ENCODE measurements around the gene CES3.
A peak's percentile ranks its signal among the peaks of the same experiment; 100 is the strongest.

The CES3 gene

DNA sequence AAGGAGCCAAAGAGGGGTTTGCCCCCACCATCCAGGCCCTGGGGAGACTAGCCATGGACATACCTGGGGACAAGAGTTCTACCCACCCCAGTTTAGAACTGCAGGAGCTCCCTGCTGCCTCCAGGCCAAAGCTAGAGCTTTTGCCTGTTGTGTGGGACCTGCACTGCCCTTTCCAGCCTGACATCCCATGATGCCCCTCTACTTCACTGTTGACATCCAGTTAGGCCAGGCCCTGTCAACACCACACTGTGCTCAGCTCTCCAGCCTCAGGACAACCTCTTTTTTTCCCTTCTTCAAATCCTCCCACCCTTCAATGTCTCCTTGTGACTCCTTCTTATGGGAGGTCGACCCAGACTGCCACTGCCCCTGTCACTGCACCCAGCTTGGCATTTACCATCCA, 48.1 kb downstream of the CES3 start:
- TF ChIP-seq, protein P1, sequence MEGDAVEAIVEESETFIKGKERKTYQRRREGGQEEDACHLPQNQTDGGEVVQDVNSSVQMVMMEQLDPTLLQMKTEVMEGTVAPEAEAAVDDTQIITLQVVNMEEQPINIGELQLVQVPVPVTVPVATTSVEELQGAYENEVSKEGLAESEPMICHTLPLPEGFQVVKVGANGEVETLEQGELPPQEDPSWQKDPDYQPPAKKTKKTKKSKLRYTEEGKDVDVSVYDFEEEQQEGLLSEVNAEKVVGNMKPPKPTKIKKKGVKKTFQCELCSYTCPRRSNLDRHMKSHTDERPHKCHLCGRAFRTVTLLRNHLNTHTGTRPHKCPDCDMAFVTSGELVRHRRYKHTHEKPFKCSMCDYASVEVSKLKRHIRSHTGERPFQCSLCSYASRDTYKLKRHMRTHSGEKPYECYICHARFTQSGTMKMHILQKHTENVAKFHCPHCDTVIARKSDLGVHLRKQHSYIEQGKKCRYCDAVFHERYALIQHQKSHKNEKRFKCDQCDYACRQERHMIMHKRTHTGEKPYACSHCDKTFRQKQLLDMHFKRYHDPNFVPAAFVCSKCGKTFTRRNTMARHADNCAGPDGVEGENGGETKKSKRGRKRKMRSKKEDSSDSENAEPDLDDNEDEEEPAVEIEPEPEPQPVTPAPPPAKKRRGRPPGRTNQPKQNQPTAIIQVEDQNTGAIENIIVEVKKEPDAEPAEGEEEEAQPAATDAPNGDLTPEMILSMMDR (IDR thresholded peaks at IDR 0.05; ENCODE audit: low read depth, low read length, missing control alignments) = no peak
- H3K4me3 ChIP-seq (ENCODE audit: low read depth, low read length) = no peak overlapping the region
- no peak for DNase-seq (ENCODE audit: low read depth)

DNA sequence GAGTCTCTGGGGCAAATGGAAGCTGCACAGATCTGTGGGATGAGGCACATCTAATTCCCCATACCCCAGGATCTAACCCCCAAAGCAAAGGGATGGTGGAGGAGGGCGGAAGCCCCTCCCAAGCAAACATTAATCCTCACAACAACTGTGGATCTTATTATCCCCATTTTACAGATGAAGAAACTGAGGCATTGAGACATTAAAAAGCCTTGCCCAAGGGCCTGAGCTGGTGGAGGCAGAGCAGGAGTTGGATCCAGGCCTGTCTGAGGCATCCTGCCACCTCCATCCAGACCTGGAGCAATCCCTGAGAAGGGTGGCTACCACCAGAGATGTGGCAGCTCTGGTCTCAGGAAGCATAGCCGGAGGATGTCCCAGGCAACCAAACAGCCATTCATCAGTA, 50.2 kb downstream of the CES3 start:
- no peak overlapping the region for H3K4me3 ChIP-seq (ENCODE audit: low read depth, low read length)
- no peak for DNase-seq (ENCODE audit: low read depth)
- TF ChIP-seq, protein P1 (IDR thresholded peaks at IDR 0.05; ENCODE audit: low read depth, low read length, missing control alignments) = no peak

DNA sequence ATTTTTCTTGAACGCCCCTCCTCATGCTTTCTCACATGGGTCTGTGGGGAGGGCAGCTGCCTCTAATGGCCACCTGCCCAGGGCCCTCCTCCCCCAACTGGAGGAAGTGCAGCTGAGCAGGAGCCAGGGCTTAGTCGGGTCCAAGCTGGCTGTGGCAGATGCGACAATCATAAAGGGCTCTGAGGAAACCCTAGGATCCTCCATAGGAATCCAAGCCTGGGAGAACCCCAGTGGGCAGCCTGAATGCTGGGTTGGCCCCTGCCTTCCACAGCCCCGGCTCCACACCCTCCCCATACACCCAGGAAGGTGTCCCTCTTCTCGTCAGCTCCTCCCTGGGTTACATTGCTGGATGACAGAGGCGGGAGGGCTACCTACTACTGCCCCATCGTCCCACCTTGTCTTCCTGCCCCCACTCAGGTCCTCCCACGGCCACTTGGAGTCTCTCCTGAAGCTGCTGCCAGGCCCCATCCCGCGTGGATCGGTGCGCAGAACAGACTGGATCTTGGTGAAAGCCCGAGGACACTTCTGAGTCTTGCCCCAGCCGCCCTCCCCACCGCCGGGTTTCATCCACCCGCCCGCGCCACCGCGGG, 52.3 kb downstream of the CES3 start:
- TF ChIP-seq, protein P1 (IDR thresholded peaks at IDR 0.05; ENCODE audit: low read depth, low read length, missing control alignments) = no peak
- peak overlapping the region; percentile 54 for H3K4me3 ChIP-seq (ENCODE audit: low read depth, low read length)
- DNase-seq (ENCODE audit: low read depth) = no peak

DNA sequence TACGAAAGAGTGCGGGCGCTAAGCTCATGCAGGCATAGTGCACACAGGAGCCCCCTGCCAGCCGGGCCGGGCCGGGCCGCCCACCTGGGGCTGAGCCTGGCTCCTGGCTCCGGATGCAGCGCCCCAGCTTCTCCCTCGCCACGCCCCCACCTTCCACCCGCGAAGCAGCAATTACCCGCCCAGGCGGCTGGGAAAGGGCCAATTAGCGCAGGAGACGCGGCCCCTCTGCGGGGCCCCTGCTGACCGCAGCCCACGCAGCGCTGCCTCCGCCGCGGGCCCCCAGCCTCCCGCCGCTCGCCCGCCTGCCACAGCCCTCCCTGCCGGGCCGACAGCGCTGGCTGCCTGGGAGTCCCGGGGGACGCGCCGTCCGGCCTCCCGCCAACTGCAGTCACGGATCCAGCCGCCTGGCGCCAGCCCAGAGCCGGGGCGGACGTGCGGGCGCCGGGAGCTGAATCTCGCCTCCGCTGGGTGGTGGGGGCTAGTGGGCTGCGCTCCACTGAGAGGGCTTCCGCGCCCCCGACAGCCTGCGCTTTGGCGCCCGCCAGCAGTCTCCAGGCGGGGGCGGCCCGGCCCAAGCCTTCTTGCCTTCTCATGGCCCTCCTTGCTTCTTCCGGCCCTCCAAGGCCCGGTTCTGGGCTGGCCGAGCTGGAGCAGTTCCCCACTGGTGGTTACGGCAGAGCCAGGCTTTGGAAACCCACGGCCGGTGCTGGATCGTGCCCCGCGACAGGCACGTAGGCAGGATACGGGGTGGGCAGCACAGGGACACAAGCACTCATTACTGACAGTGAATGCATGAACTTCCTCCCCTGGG, 53.0 kb downstream of the CES3 start:
- TF ChIP-seq, protein P1 (IDR thresholded peaks at IDR 0.05; ENCODE audit: low read depth, low read length, missing control alignments) = peak; percentile 28
- H3K4me3 ChIP-seq (ENCODE audit: low read depth, low read length) = peak overlapping the region; percentile 54
- no peak for DNase-seq (ENCODE audit: low read depth)

DNA sequence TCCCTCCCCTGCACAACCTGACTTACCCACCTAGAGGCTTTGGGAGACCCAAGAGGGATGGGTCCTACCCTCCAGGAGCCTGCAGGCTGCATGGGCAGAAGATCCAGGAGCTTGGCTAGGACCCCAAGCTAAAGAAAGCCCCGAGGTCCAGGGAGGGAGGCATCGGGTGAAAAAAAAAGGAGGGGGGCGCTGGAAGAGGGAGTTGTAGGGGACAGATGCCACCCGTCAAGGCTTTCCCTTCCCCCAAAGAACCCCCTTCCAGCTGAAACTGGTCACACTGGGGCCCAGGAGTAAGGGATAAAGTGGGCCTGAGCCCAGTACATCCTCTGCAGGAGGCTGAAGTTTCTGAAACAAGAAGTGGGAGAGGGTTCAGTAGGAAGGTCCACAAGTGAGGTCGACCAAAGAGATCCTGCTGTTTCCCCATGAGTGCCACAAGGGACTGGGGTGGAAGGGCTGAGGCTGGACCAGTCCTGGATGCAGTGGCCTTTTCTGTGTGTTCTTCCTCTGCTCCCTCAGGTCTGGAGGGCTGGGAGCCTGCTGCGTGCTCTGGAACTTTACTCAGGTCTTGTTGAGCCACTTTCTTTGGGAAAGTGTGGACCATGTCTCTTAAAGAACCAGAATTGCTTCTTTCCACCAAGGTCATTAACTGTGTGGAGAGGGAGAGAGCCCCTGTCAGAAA, 53.7 kb downstream of the CES3 start:
- peak overlapping the region; percentile 54 for H3K4me3 ChIP-seq (ENCODE audit: low read depth, low read length)
- TF ChIP-seq, protein P1 (IDR thresholded peaks at IDR 0.05; ENCODE audit: low read depth, low read length, missing control alignments) = no peak
- no peak for DNase-seq (ENCODE audit: low read depth)

DNA sequence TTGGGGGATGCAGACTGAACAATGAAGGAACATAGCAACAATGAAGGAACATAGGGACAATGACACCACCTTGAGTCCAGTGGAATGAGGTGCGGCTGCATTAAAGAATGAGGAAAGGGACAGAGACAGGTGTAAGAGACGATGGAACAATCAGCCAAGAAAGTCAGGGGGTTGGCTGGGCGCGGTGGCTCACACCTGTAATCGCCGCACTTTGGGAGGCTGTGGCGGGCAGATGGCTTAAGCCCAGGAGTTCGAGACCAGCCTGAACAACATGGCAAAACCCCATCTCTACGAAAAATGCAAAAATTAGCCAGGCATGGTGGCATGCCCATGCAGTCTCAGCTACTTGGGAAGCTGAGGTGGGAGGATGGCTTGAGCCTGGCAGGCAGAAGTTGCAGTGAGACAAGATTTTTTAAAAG, 54.3 kb downstream of the CES3 start:
- no peak overlapping the region for H3K4me3 ChIP-seq (ENCODE audit: low read depth, low read length)
- DNase-seq (ENCODE audit: low read depth) = no peak
- TF ChIP-seq, protein P1 (IDR thresholded peaks at IDR 0.05; ENCODE audit: low read depth, low read length, missing control alignments) = no peak

Measured in GM12864 (cell line).